H7 (cell line): Measurements from ENCODE around the gene MEPE. TPM values are rescaled to one million over a fixed set of nuclear protein-coding genes. Genes with fewer than 3 reads are reported as not detected.
"Not testable (repeated sequence)": the region's sequence is repeated elsewhere in the genome, so short reads cannot be mapped to it uniquely, and the experiment has no call there.

Source experiments
- DNase-seq: peaks from one replicate; pipeline ENCODE4 v3.0.0; 2012
- H3K27me3 ChIP-seq: 2 replicates; pipeline ENCODE4 v1.6.0; 2011; ENCODE audit warnings: mild to moderate bottlenecking, low read length; ENCODE audit not compliant: control insufficient read depth, insufficient read depth
- H3K36me3 ChIP-seq: replicated peaks from 2 replicates; pipeline ENCODE4 v1.5.1; 2011; ENCODE audit warnings: low read length; ENCODE audit not compliant: control insufficient read depth, insufficient read depth
- H3K4me3 ChIP-seq: 2 replicates; pipeline ENCODE4 v1.5.1; 2011; ENCODE audit warnings: low read depth, mild to moderate bottlenecking, control low read depth, low read length, moderate library complexity; ENCODE audit not compliant: insufficient read depth
- total RNA-seq: library from RNA; depleted of rRNA; stranded (reverse); fragments of >200 nt; shearing (Covaris generic); gene quantifications from 2 replicates; pipeline ENCODE4 v1.2.3, GENCODE V29; 2014; rRNA removed

Gene MEPE
- total RNA-seq, 1 experiment from 2014 or later = not detected

GRCh38 chr4:87882861-87883260, 50.1 kb downstream of the MEPE start:
- H3K36me3 ChIP-seq = no peaks in the 10 kb centered on the region
- no peak overlapping the region for H3K4me3 ChIP-seq
- no peak for DNase-seq
- H3K27me3 ChIP-seq = no peaks in the 10 kb centered on the region

DNA sequence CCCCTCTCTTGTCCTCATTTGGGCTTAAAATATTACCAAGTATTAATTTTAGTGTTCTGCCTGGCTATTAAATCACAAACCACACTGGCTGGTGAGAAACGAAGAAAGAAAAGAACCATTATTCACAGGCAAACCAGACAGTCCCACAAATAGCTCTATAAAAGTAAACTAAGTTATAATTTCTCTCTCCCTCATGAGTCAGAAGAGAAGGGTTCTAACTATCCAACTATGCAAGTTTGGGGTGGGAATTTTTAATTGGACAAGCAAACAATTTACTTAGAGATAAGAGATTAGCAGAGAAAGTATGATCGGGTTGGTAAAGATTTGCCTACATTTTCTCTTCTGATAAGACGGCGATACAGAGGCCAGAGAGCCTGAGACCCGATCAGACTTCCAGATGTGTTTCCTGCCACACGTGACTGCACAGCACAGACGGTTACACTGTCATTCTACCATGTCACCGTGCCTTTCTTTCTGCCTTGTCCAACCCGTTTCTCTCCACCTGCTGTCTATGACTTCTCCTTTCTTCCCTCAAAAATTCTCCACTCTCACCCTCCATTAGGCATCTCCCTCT, 52.3 kb downstream of the MEPE start:
- no peak overlapping the region for H3K4me3 ChIP-seq
- DNase-seq = no peak
- no peaks in the 10 kb centered on the region for H3K27me3 ChIP-seq
- H3K36me3 ChIP-seq = no peaks in the 10 kb centered on the region

GRCh38 chr4:87886083-87886482, 53.3 kb downstream of the MEPE start:
- no peak for DNase-seq
- Histone ChIP-seq H3K36me3 (no peaks in the 10 kb centered on the region), H3K4me3 (no peak overlapping the region), H3K27me3 (no peaks in the 10 kb centered on the region)

- not testable (repeated sequence) for H3K27me3 ChIP-seq, DNase-seq, H3K36me3 ChIP-seq, H3K4me3 ChIP-seq
These were observed 58.0 kb downstream of the MEPE start for GRCh38 chr4:87890753-87891152.

DNA sequence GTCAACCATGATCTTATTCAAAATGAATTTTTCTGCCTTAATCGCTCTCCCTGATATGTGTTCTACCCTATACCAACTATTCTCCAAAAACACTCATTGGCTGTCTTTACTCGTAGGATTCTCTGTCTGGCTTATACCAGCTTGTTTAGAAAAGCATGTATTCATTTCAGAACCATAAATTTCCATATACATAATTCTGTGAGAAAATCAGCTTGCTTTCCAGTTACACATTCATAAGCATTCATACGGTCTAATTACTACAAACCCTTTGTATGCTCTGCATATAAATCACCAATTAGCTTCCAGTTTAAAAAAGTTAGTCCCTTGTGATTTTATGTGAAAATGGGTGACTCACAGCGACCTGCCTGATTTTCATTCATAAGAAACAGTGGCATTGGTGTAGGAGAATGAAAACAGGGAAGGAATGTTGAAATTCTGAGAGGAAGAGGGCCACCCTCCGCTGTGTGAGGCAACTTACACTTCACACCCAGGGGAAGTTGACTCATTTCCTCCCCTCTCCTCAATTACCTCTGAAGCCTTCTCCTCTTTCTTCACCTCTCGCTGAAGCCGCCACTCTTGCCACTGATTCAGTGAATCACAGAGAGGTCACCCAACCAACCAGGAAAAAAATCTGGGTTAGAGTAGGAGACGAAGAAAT, 63.3 kb downstream of the MEPE start:
- peak; percentile 54 for DNase-seq
- Histone ChIP-seq H3K36me3 (no peaks in the 10 kb centered on the region), H3K27me3 (no peaks in the 10 kb centered on the region), H3K4me3 (no peak overlapping the region)

Other genes starting within 250 kb of the MEPE start
- gene DSPP, start 224.4 kb upstream of the MEPE start, total RNA-seq = not detected in 2 replicates
- not detected in 2 replicates for gene DMP1, start 182.7 kb upstream of the MEPE start, total RNA-seq
- not detected in 2 replicates for gene IBSP, start 33.4 kb upstream of the MEPE start, total RNA-seq
- 88.2 and 98.0 TPM in 2 replicates for gene SPP1, start 142.7 kb downstream of the MEPE start, total RNA-seq
- gene PKD2, start 174.7 kb downstream of the MEPE start, total RNA-seq = 16.6 and 19.4 TPM in 2 replicates